GM21528 (cell line): ENCODE data around the gene ETNK1.

Experiments used
- ATAC-seq: cut with Tn5 transposase; IDR thresholded peaks from one replicate; pipeline ENCODE4 v1.9.1; 2021; ENCODE audit warnings: mild to moderate bottlenecking, moderate library complexity; ENCODE audit not compliant: unreplicated experiment, low FRiP score

The ETNK1 gene

GRCh38 chr12:22729957-22730443, 105.0 kb downstream of the ETNK1 start:
- no peak for ATAC-seq

- no peak for ATAC-seq
Measured at GRCh38 chr12:22731236-22731635, 106.3 kb downstream of the ETNK1 start.

- ATAC-seq = no peak
Measured at GRCh38 chr12:22733756-22734155, 108.8 kb downstream of the ETNK1 start.

- ATAC-seq = no peak
Measured at GRCh38 chr12:22738945-22739344, 114.0 kb downstream of the ETNK1 start.
